ENCODE data around the gene ZFAND5.

ZFAND5 gene

DNA sequence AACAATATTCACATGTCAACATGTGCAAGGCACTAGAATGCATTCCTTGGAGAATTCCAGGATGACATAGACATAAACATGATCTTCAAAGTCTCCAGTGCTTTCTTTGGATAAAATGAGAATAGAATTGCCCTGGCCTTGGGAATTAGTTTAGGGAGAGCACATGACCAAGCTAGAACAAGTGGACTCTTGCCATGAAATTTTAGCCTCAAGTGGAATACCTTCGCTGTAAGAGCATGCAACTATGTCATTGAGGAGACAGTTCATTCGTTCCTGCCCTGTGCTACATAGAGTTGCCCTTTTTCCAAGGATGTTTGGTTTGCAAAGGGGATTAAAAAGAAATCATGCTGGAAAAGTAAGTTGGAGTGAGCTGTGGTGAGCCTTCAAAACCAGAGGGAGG lies 42.7 kb downstream of the ZFAND5 start:
- FAIRE-seq, result no peak

DNA sequence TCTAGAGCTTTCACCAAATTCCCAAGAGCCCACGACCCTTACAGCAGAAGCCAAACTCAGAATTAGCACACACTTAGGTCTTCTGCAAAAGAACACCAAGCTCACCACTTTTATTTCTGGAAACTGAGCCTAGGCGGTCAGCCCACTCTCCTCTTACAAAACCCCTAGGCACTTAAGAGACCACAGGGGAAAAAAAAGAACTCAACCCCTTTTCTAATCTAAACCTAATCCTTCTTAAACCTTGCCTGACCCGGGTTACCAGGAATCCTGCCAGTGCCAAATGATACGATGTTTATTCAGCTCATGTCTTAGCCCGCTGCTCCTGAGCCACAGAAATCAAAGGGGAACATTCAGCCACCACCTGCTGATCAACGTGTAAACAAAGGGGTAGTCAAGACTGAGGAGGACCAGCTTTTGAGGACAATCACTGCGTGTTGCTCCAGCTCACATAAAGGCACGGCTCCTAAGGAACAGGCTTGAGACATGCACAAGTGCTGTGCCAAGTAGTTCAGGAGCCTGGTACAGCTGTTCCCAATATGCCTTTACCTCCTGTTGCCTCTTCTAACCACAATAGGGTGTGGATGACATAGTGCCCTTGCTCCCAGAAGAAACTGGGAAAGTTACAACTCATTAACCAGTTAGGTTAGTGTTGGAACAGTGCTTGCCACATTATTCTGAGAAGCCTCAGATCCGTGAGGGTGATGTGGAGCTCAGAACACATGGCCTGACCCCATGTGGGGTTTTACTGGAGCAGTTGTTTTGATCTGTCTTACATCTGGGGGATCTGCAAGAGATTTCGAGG lies 49.3 kb downstream of the ZFAND5 start:
- FAIRE-seq, result peak; percentile 37

DNA sequence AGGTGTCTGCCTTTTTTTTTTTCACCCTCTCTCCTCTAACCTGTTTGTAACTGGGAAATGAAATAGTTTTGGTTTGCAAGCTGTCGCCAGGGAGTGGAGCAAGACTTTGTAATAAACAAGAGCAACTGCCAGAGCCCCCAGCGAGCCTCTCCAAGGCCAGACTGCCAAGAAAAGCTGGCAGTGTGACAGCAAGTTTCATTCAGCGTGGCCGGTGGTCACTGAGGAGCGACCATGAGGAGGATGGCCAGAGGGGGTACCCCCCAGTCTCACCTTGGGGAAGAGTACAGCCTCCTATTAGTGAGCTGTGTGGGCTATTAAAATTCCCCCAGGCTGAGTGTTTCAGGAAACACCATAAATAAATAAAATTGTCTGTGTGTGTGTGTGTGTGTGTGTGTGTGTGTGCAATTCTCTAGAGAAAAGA lies 49.9 kb downstream of the ZFAND5 start:
- no peak for FAIRE-seq

DNA sequence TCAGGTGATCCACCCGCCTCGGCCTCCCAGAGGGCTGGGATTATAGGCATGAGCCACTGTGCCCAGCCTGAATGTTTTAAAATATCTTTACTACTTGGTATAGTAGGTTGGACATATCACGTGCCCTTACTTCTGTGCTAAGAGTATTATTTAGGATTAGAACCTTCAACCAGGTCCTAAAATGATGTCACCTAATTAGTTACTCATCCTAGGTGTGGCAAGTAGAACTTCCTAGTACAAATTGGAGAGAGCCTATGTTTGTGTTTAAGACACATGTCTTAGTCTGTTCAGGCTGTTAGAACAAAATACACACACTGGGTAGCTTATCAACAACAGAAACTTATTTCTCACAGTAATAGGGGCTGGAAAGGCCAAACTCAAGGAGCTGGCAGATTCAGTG lies 51.5 kb downstream of the ZFAND5 start:
- no peak for FAIRE-seq

DNA sequence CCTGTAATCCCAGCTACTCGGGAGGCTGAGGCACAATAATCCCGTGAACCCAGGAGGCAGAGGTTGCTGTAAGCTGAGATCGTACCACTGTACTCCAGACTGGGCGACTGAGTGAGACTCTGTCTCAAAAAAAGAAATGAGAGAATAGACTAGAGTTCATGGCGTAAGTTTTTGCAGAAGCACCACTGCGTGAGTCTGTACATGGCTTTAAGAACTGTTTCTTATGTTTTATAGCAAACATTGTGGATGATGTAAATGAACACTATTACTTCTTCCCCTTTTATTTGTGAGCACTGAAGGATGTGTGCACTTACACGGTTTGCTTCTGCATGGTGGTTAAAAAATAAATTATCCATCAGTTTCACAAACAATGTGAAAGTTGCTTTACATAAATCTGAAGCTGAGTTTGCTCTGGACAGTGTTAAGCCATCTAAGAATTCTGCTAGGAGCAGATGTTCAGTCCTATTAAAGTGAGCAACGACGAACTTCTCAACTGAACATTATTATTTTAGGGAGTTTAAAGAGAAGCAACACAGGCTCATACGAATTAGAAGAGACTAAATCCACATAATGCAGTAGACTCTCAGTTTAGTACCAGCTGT lies 52.5 kb downstream of the ZFAND5 start:
- peak; percentile 55 for FAIRE-seq

DNA sequence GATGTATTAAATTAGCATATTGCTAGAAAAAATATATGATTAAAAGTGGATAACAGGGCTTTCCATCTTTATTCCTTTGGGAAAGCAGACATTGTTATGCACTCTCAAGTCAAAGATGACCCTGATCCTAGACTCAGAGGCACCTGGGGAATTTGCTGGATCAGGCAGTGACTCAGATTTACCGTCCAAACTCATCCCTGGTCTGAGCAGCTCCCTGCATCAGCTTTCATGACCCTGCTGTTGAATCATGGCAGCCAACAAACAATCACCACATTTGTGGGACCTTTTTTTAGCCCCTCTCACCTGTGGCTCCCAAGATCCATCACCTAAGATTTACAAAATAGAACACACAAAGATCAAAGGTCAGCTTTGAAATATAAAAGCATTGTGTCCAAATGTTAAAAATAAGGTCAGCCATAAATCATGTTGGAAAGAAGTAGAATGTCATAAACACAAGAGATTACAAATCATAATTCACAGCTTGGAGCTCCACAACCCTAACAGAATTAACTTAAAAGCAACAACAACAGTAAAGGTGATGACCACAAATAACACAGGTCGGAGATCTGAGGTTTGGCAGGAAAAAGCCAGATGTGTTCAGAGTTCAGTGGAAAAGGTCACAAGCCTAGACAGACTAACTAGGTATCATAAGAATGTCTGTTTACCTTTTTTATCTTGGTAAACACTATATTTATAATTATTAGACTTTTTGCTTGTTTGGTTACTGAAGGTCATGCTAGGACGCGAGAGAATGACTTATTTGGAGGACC lies 55.5 kb downstream of the ZFAND5 start:
- FAIRE-seq, result no peak

DNA sequence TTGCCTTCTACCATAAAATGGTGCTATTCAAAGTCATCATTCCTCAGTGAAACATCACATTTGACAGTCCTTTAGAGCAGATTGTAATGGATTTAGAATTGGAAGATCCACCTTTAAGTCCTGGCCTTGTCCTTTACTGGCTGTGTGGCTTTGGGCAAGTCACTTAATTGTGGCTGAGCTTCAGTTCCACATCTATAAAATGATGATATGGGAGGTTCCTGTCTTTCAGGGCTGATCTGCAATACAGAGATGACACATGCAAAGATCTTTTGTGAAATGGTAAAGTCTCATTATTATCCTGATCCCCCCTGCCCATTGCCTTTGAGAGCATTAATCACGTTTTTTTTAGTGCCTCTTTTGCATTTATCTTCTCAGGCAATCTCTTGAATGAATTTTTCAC lies 58.2 kb downstream of the ZFAND5 start:
- FAIRE-seq, result no peak

DNA sequence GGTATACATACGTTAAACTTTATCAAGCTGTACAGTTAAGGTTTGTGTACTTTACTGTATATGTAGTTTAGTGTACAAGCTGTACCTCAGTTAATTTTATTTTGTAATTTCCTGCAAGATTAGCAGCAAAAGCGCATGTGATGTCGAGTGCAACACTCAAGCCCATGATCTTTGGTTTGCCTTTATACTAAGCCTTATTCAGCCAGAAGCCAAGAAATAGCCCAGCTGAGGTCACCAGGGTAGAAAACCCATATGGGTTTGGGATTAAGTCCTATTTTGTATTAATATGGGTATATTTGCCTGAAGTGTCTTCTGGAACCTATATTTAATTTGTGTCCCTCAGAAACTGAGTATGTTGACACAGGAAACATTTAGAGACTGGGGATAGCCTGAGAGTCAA lies 59.3 kb downstream of the ZFAND5 start:
- FAIRE-seq, result no peak

DNA sequence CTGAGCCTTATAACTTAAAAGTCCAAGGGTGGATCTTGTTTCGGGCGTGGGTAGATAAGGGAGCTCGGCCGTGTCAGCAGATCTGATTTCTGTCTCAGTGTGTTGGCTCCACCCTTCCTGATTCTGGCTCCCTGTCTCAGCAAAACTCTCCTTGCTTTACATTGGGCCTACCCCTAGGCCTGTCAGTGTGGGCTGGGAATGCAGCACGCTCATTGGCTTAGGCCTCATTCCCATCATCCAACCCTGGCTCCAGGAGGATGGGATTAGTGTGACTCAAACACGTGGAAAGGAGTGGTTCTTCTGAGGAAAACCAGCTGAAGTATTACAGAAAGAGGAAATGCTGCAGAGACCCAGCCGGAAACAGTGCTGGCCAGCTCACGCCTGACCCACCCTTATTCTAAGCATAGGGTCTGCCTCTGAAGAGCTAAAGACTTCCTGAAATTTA lies 59.9 kb downstream of the ZFAND5 start:
- peak; percentile 91 for FAIRE-seq

DNA sequence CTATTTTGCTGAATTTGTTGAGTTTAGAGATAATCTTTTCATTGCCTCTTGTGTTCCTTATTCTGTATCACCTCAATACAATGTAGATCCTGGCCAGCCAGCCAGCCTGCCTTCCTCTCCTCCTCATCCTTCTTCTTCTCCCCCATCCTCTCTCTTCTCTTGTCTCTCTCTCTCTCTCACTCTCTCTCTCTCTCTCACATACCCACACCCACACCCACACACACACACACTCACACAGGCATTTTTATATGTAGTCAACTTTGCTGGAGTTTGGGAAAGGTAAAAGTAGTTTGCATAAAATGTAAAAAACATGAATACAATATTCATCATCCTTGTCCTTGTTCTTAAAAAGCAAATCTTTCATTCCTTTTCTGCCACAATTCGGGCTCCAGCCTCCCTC lies 60.5 kb downstream of the ZFAND5 start:
- FAIRE-seq, result no peak
